IPS-18c (cell line): ENCODE data around the gene NANS.
"Not testable (repeated sequence)": the region's sequence is repeated elsewhere in the genome, so short reads cannot be mapped to it uniquely, and the experiment has no call there.

Source experiments
- H3K4me3 ChIP-seq: 2 replicates; pipeline ENCODE4 v1.7.0; 2013; ENCODE audit warnings: low read depth, mild to moderate bottlenecking, low read length, moderate library complexity; ENCODE audit not compliant: insufficient read depth
- H3K9me3 ChIP-seq: one replicate; pipeline ENCODE4 v1.6.1; 2013; ENCODE audit warnings: mild to moderate bottlenecking, low read length, moderate library complexity; ENCODE audit not compliant: control insufficient read depth, insufficient read depth

The NANS gene

GRCh38 chr9:98087420-98088354, 31.2 kb downstream of the NANS start:
- no peak overlapping the region for H3K4me3 ChIP-seq
- H3K9me3 ChIP-seq = peaks cover 2% of the 10 kb centered on the region

DNA sequence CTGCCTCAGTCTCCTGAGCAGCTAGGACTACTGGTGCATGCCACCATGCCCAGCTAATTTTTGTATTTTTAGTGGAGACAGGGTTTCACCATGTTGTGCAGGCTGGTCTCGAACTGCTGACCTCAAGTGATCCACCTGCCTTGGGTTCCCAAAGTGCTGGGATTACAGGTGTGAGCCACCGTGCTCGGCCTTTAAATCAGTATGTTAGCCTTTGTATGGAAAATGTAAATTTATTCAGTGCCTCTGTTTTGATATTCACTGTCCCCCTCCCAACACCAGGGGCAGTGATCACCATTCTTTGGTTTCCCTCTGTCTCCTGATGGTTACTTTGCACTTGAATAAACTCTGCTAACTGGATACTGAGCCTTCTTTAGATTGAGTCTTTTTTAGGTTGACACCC, 34.1 kb downstream of the NANS start:
- H3K4me3 ChIP-seq, H3K9me3 ChIP-seq: not testable (repeated sequence)

GRCh38 chr9:98091735-98092612, 35.4 kb downstream of the NANS start:
- Histone ChIP-seq H3K4me3 (peak overlapping the region; percentile 38; the same call in 1 of the 2 replicates), H3K9me3 (peaks cover 2% of the 10 kb centered on the region)

GRCh38 chr9:98092613-98092931, 36.0 kb downstream of the NANS start:
- H3K9me3 ChIP-seq = peaks cover 2% of the 10 kb centered on the region
- no peak overlapping the region for H3K4me3 ChIP-seq

- H3K4me3 ChIP-seq = no peak overlapping the region
- H3K9me3 ChIP-seq = peaks cover 1% of the 10 kb centered on the region
These were observed 37.8 kb downstream of the NANS start for GRCh38 chr9:98094316-98094715.

DNA sequence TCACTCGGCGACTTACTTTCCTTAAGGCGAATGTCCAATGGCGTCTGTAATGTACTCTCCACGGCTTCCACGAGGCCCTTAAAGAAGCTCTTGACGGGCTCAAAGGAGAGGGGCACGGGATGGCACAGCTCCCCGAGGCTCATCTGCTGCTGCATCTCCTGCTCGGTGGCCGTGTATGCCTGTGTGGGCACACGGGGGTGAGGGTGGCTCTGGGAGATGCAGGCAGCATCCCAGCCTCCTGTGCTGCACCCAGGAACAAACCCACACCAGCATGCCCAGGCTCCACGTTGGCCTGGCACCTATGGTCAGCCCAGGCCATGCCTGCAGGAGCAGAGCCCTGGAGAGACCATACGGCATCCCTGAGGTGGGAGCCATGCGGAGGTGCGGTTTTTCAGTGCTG, 38.3 kb downstream of the NANS start:
- H3K9me3 ChIP-seq = no peaks in the 10 kb centered on the region
- H3K4me3 ChIP-seq = no peak overlapping the region

GRCh38 chr9:98095401-98095800, 38.9 kb downstream of the NANS start:
- no peaks in the 10 kb centered on the region for H3K9me3 ChIP-seq

GRCh38 chr9:98096091-98096490, 39.6 kb downstream of the NANS start:
- no peaks in the 10 kb centered on the region for H3K9me3 ChIP-seq

More at GRCh38 chr9:98095401-98095800, 38.9 kb downstream of the NANS start:
- no peak overlapping the region for H3K4me3 ChIP-seq

GRCh38 chr9:98097836-98098235, 41.3 kb downstream of the NANS start:
- no peak overlapping the region for H3K4me3 ChIP-seq
- H3K9me3 ChIP-seq = no peaks in the 10 kb centered on the region

More at GRCh38 chr9:98096091-98096490, 39.6 kb downstream of the NANS start:
- H3K4me3 ChIP-seq = no peak overlapping the region

DNA sequence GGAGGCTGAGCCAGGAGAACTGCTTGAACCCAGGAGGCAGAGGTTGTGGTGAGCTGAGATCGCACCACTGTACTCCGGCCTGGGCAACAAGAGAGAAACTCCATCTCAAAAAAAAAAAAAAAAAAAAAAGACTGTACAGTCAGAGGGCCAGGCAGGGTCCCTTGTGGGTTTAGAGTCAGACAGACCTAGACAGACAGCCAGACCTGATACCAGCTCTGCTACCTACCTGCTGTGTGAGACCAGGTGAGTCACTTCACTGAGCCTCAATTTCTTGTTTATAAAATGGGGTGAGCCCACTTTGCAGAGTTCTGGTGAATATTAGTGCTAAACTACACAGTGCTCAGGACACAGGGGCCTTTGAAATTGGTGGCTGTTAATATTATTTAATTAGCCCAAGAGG, 42.8 kb downstream of the NANS start:
- Histone ChIP-seq H3K4me3 (no peak overlapping the region), H3K9me3 (no peaks in the 10 kb centered on the region)

DNA sequence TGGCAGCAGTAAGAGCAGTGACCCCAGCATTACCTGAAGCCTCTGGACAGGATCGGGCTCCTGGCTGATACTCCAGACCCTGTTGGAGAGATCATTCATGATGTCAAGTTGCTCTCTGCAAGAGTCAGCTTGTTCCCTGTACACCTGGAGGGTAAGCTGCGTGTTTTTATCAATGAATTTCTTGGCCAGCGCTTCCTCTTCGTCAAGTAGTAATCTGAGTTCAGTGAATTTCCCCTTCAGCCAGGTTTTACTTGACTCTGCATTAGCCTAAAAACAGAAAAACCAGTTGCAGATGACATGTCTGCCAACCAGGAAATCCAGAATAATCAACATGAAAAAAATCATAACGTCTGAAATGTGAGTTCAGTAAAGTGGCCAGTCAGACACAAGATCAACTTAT, 43.4 kb downstream of the NANS start:
- Histone ChIP-seq H3K4me3 (no peak overlapping the region), H3K9me3 (no peaks in the 10 kb centered on the region)

DNA sequence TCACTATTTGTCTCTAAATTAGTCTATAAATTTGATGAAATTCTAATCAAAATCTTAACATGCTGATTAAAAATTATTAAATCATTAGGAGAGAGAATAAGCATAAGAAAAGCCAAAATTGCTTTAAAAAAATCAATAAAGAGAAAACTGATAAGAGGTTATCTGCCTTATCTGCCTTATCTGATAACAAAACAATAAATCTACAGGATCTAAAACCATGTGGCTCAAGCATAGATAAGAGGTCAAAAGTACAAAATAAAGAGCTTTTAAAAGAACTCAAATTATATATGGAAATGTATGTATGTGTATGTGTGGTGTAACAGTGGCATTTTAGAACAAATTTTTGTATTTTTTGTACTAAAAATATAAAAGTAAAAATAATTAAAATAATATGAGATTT, 43.9 kb downstream of the NANS start:
- Histone ChIP-seq H3K9me3 (no peaks in the 10 kb centered on the region), H3K4me3 (no peak overlapping the region)

- Histone ChIP-seq H3K4me3 (no peak overlapping the region), H3K9me3 (no peaks in the 10 kb centered on the region)
These were observed 44.9 kb downstream of the NANS start for GRCh38 chr9:98101416-98101815.

DNA sequence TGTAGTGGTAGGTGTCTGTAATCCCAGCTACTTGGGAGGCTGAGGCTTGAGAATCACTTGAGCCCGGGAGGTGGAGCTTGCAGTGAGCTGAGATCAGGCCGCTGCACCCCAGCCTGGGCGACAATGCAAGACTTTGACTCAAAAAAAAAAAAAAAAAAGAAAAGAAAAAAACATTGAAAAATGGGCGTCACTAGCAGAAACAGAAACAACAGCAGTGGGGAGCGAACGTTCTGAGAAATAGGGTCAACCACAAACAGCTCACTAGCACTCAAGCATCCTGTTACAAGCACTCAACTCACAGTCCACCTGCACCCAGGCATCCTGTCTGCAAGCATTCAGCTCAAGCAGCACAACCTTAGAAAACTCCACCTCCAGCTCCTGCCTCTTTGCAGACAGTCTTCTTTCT, 45.3 kb downstream of the NANS start:
- Histone ChIP-seq H3K9me3 (no peaks in the 10 kb centered on the region), H3K4me3 (no peak overlapping the region)

GRCh38 chr9:98104445-98104881, 47.9 kb downstream of the NANS start:
- Histone ChIP-seq H3K4me3 (no peak overlapping the region), H3K9me3 (no peaks in the 10 kb centered on the region)

GRCh38 chr9:98105006-98105405, 48.5 kb downstream of the NANS start:
- Histone ChIP-seq H3K4me3 (no peak overlapping the region), H3K9me3 (no peaks in the 10 kb centered on the region)

DNA sequence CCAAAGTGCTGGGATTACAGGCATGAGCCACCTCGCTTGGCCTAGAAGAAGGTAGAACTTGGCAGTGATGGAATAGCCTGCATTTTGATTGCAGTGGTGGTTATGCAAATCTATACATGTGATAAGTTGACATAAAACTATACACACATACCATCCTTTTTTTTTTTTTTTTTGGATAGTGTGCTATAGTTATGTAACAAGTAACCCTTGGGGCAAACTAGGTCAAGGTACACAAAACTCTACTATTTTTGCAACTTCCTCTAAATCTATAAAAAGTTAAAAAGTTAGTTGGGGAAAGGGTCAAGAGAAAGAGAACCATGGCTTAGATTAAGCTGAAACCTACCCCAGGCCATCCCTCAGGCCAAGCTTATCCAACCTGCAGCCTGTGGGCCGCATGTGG, 51.4 kb downstream of the NANS start:
- Histone ChIP-seq H3K9me3 (no peaks in the 10 kb centered on the region), H3K4me3 (no peak overlapping the region)

GRCh38 chr9:98108531-98109031, 52.0 kb downstream of the NANS start:
- Histone ChIP-seq H3K4me3 (no peak overlapping the region), H3K9me3 (no peaks in the 10 kb centered on the region)
